H1 (cell line): ENCODE measurements around the gene AKAP12. TPM values are rescaled to one million over a fixed set of nuclear protein-coding genes. Genes with fewer than 3 reads are reported as not detected.
"Not testable (repeated sequence)": the region's sequence is repeated elsewhere in the genome, so short reads cannot be mapped to it uniquely, and the experiment has no call there.

Source experiments
- CTCF ChIA-PET: fragments of 300-600 bp; sonication (Branson Sonifier 250); formaldehyde crosslinking; loops from one replicate; lab custom pipeline; 2021; ENCODE audit not compliant: partially characterized antibody; lab: Charles Lee
- POLR2A ChIA-PET: fragments of 300-600 bp; sonication (Branson Sonifier 250); formaldehyde crosslinking; loops from one replicate; lab custom pipeline; 2021; ENCODE audit warnings: inconsistent platforms; ENCODE audit not compliant: partially characterized antibody; lab: Charles Lee
- DNase-seq, 2 experiments: peaks; one replicate each; pipeline versions ENCODE4 v3.0.0 to v3.0.0-alpha.2; 2010 to 2022; ENCODE audit warnings: low spot score in 2 of 2, low read depth in 1 of 2, mixed read lengths in 1 of 2
- FAIRE-seq: peaks from 2 replicates; lab custom pipeline; 2011; peaks lifted over from hg19 to GRCh38; lab: Jason Lieb, UNC
- H2AFZ ChIP-seq: 2 replicates; pipeline ENCODE4 v1.8.1; 2012; ENCODE audit warnings: low read length, inconsistent platforms
- H2AK5ac ChIP-seq: 2 replicates; pipeline ENCODE4 v1.6.1; 2013; ENCODE audit warnings: low read depth, low read length
- H2BK120ac ChIP-seq: replicated peaks from 2 replicates; pipeline ENCODE3; 2013; ENCODE audit warnings: low read depth, low read length, inconsistent platforms
- H2BK12ac ChIP-seq: 2 replicates; pipeline ENCODE4 v1.6.1; 2013; ENCODE audit warnings: low read depth, low read length
- H2BK15ac ChIP-seq: 2 replicates; pipeline ENCODE4 v1.6.1; 2013; ENCODE audit warnings: low read length
- H2BK20ac ChIP-seq: 2 replicates; pipeline ENCODE4 v1.6.1; 2013; ENCODE audit warnings: low read length
- H2BK5ac ChIP-seq: 2 replicates; pipeline ENCODE4 v1.6.1; 2013; ENCODE audit warnings: low read depth, low read length
- H3K14ac ChIP-seq: 2 replicates; pipeline ENCODE4 v1.6.1; 2013; ENCODE audit warnings: inconsistent platforms; ENCODE audit not compliant: insufficient read length
- H3K18ac ChIP-seq: 2 replicates; pipeline ENCODE4 v1.6.1; 2013; ENCODE audit warnings: low read length; ENCODE audit errors: extremely low read depth
- H3K23ac ChIP-seq: 2 replicates; pipeline ENCODE4 v1.6.1; 2013; ENCODE audit warnings: inconsistent platforms; ENCODE audit not compliant: insufficient read length
- H3K23me2 ChIP-seq: 2 replicates; pipeline ENCODE4 v1.6.1; 2013; ENCODE audit warnings: low read depth, low read length
- H3K27ac ChIP-seq: 2 replicates; pipeline ENCODE4 v1.6.1; 2011; ENCODE audit warnings: low read depth, low read length, inconsistent platforms
- H3K27me3 ChIP-seq, 4 experiments: replicated peaks in 1 of 4; 1 replicate in 1 of 4; 2 replicates in 3 of 4; pipeline versions ENCODE4 v1.6.1 to v1.8.1; 2011 to 2013; ENCODE audit warnings: low read length in 3 of 4, mild to moderate bottlenecking in 3 of 4, inconsistent platforms in 2 of 4, mixed read lengths in 2 of 4, moderate library complexity in 1 of 4; ENCODE audit not compliant: control insufficient read depth in 3 of 4, insufficient read depth in 3 of 4; ENCODE audit errors: extremely low read depth in 1 of 4
- H3K36me3 ChIP-seq, 4 experiments: 2 replicates each; pipeline versions ENCODE4 v1.6.1 to v1.8.1; 2011 to 2013; ENCODE audit warnings: mild to moderate bottlenecking in 4 of 4, low read length in 3 of 4, moderate library complexity in 2 of 4, control low read depth in 1 of 4, inconsistent platforms in 1 of 4; ENCODE audit not compliant: insufficient read depth in 4 of 4, control insufficient read depth in 2 of 4
- H3K4ac ChIP-seq: replicated peaks from 2 replicates; pipeline ENCODE3; 2013; ENCODE audit warnings: low read length, low read depth, mixed read lengths, inconsistent platforms; ENCODE audit not compliant: insufficient read length
- H3K4me1 ChIP-seq, 4 experiments: replicated peaks in 1 of 4; 1 replicate in 1 of 4; 2 replicates in 3 of 4; pipeline versions ENCODE4 v1.6.1 to v1.8.1; 2011 to 2013; ENCODE audit warnings: low read length in 3 of 4, inconsistent platforms in 2 of 4, mixed read lengths in 1 of 4; ENCODE audit not compliant: insufficient read depth in 4 of 4, control insufficient read depth in 3 of 4
- H3K4me2 ChIP-seq, 2 experiments: 2 replicates each; pipeline versions ENCODE4 v1.6.1 to v1.8.1; 2011 to 2013; ENCODE audit warnings: low read depth in 2 of 2, low read length in 2 of 2, control low read depth in 1 of 2, inconsistent platforms in 1 of 2, mild to moderate bottlenecking in 1 of 2; ENCODE audit not compliant: insufficient read depth in 1 of 2
- H3K4me3 ChIP-seq, 4 experiments: fragments of 200-600, 300-600 bp in 1 of 4; sonication (generic), shearing (Covaris generic), sonication (Bioruptor Twin) in 1 of 4; 2 replicates each; pipeline versions ENCODE4 v1.5.1 to v1.8.1; 2011 to 2016; ENCODE audit warnings: low read length in 4 of 4, low read depth in 3 of 4, control low read depth in 2 of 4, inconsistent platforms in 2 of 4, mild to moderate bottlenecking in 2 of 4, mixed read lengths in 1 of 4, moderate library complexity in 1 of 4; ENCODE audit not compliant: insufficient read depth in 2 of 4; ENCODE audit errors: extremely low read depth in 1 of 4
- H3K56ac ChIP-seq: replicated peaks from 2 replicates; pipeline ENCODE3; 2013; ENCODE audit warnings: low read depth, mild to moderate bottlenecking, mixed read lengths, low read length, inconsistent platforms; ENCODE audit not compliant: insufficient read length
- H3K79me1 ChIP-seq: 2 replicates; pipeline ENCODE4 v1.6.1; 2013; ENCODE audit warnings: low read depth, low read length, control low read depth
- H3K79me2 ChIP-seq, 2 experiments: 2 replicates each; pipeline versions ENCODE4 v1.6.1 to v1.8.1; 2012 to 2013; ENCODE audit warnings: low read length in 2 of 2, mild to moderate bottlenecking in 2 of 2, inconsistent platforms in 1 of 2; ENCODE audit not compliant: insufficient read depth in 2 of 2, control insufficient read depth in 1 of 2
- H3K9ac ChIP-seq, 4 experiments: replicated peaks in 1 of 4; 1 replicate in 1 of 4; 2 replicates in 3 of 4; pipeline versions ENCODE4 v1.6.1 to v1.8.1; 2011 to 2013; ENCODE audit warnings: low read depth in 3 of 4, low read length in 3 of 4, control low read depth in 2 of 4, mild to moderate bottlenecking in 2 of 4, moderate library complexity in 2 of 4, inconsistent platforms in 1 of 4; ENCODE audit errors: extremely low read depth in 1 of 4
- H3K9me3 ChIP-seq, 2 experiments: 2 replicates each; pipeline versions ENCODE4 v1.6.1 to v1.8.1; 2012 to 2013; ENCODE audit warnings: mild to moderate bottlenecking in 2 of 2, moderate library complexity in 2 of 2, control low read depth in 1 of 2, inconsistent platforms in 1 of 2, low read depth in 1 of 2, low read length in 1 of 2, mixed read lengths in 1 of 2; ENCODE audit not compliant: insufficient read depth in 2 of 2
- H4K20me1 ChIP-seq, 2 experiments: replicated peaks in 1 of 2; 2 replicates each; pipeline versions ENCODE3 to v1.8.1; 2011 to 2013; ENCODE audit warnings: inconsistent platforms in 2 of 2, low read length in 2 of 2, mild to moderate bottlenecking in 1 of 2; ENCODE audit not compliant: insufficient read depth in 2 of 2, control insufficient read depth in 1 of 2
- H4K5ac ChIP-seq: 2 replicates; pipeline ENCODE4 v1.6.1; 2013; ENCODE audit warnings: low read length, low read depth, mixed read lengths, inconsistent platforms; ENCODE audit not compliant: insufficient read length
- H4K8ac ChIP-seq: 2 replicates; pipeline ENCODE4 v1.8.0; 2013; ENCODE audit warnings: mild to moderate bottlenecking, moderate library complexity, low read length, inconsistent platforms; ENCODE audit not compliant: insufficient read depth; ENCODE audit errors: extremely low read depth
- H4K91ac ChIP-seq: replicated peaks from 2 replicates; pipeline ENCODE3; 2013; ENCODE audit warnings: low read length, mixed read lengths, inconsistent platforms; ENCODE audit not compliant: insufficient read length
- CBX8 ChIP-seq: fragments of 300-800, 300-1000 bp; sonication (generic); IDR thresholded peaks from 2 replicates; pipeline ENCODE4 v1.7.1; 2016; ENCODE audit warnings: low read depth, low read length, borderline replicate concordance
- JUND ChIP-seq: IDR thresholded peaks from 2 replicates; pipeline ENCODE4 v1.6.1; 2011; ENCODE audit warnings: mild to moderate bottlenecking, improper control_type of control experiment, low read length
- RFX5 ChIP-seq: IDR thresholded peaks from 2 replicates; pipeline ENCODE4 v1.6.1; 2011; ENCODE audit warnings: low read depth, low read length, improper control_type of control experiment, borderline replicate concordance
- WGBS, 2 experiments: shearing (Covaris generic) in 1 of 2; methylation state at CpG; one replicate each; pipeline versions ENCODE4 v1.1.6 to v1.1.7; 2013 to 2015; ENCODE audit warnings: low lambda C conversion rate in 2 of 2, mixed read lengths in 2 of 2, inconsistent platforms in 1 of 2, low coverage in 1 of 2, missing lambda C conversion rate in 1 of 2; ENCODE audit not compliant: insufficient replicate concordance in 2 of 2, insufficient coverage in 1 of 2, insufficient read length in 1 of 2; ENCODE audit errors: extremely low coverage in 1 of 2, missing lambda C conversion rate in 1 of 2; 5-methylcytosine and 5-hydroxymethylcytosine counted together
- polyA plus RNA-seq, 7 experiments: library from polyadenylated mRNA; depleted of rRNA in 3 of 7; stranded (reverse) in 5 of 7; unstranded in 2 of 7; fragments of >200 nt in 5 of 7; fragments of 200-250 nt in 2 of 7; gene quantifications; 1 replicate in 5 of 7; 2 replicates in 1 of 7; 4 replicates in 1 of 7; pipeline versions ENCODE4 v1.2.1 to v1.2.3, GENCODE V29; 2011 to 2013; ENCODE audit warnings: missing spikeins in 2 of 7, mixed read lengths in 2 of 7
- total RNA-seq: library from RNA; stranded (reverse); fragmentation: NEBNext Ultra II Directional; extraction: Animal tissue kit (Norgen Biotek cat#: 25700); gene quantifications from 2 replicates; pipeline ENCODE4 v1.2.1, GENCODE V29; 2021
- TF ChIP-seq, protein P1 (sequence below), 3 experiments: IDR thresholded peaks; 1 replicate in 2 of 3; 2 replicates in 1 of 3; pipeline versions ENCODE4 v1.5.1 to v1.6.1; 2011; ENCODE audit warnings: low read length in 3 of 3, mild to moderate bottlenecking in 3 of 3, inconsistent platforms in 2 of 3, low read depth in 1 of 3, moderate library complexity in 1 of 3; ENCODE audit not compliant: insufficient read depth in 1 of 3; ENCODE audit errors: control extremely low read depth in 1 of 3

Gene AKAP12
- total and polyA plus RNA-seq, 2 of the 8 experiments (the other 6 are each of a cell fraction or from before 2014, with no cell fraction given): 14.6 to 79.2 TPM

DNA sequence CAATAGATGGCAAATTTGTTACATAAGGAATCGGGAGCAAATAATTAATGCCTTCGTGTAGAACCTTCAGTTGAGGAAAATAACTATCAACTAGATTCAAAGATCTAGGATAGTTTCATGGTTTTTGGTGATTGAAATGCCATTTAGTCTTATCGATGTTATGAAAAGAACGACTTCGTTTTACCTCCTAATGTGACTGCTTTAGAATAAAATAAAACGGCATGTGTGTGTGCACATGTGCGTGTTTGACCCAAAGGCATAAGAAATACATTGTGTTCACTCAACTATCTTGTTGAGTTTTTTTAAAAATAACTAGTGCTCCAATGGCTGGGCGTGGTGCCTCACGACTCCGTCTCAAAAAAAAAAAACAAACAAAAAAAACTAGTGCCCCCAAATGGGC is 114.0 kb downstream of the AKAP12 start (continued):
- TF ChIP-seq, protein P1, sequence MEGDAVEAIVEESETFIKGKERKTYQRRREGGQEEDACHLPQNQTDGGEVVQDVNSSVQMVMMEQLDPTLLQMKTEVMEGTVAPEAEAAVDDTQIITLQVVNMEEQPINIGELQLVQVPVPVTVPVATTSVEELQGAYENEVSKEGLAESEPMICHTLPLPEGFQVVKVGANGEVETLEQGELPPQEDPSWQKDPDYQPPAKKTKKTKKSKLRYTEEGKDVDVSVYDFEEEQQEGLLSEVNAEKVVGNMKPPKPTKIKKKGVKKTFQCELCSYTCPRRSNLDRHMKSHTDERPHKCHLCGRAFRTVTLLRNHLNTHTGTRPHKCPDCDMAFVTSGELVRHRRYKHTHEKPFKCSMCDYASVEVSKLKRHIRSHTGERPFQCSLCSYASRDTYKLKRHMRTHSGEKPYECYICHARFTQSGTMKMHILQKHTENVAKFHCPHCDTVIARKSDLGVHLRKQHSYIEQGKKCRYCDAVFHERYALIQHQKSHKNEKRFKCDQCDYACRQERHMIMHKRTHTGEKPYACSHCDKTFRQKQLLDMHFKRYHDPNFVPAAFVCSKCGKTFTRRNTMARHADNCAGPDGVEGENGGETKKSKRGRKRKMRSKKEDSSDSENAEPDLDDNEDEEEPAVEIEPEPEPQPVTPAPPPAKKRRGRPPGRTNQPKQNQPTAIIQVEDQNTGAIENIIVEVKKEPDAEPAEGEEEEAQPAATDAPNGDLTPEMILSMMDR (IDR thresholded peaks at IDR 0.05; ENCODE audit: control extremely low read depth in 1 of 3, insufficient read depth in 1 of 3, low read depth in 1 of 3, low read length in 3 of 3): no peak
- TF ChIP-seq JUND (no peak), CBX8 (no peak), RFX5 (no peak)

DNA sequence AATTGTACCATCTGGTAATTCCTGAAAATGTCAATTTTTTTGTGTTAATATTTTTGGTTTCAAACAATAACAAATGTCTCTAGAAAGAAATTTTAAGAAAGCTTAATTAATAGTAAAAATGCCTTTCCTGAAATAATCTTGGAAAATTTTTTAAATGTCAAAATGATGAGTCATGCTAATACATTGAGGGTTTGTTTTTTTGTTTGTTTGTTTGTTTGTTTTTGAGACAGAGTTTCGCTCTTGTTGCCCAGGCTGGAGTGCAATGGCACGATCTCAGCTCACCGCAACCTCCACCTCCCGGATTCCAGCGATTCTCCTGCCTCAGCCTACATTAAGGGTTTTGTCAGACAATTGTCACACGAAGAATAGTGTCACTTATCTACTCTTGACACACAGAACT is 117.2 kb downstream of the AKAP12 start:
- H3K23me2 ChIP-seq, H3K4me1 ChIP-seq, H2BK15ac ChIP-seq, H2BK120ac ChIP-seq, H3K4me2 ChIP-seq, DNase-seq, H2BK5ac ChIP-seq, H3K56ac ChIP-seq, H2BK12ac ChIP-seq, H3K9me3 ChIP-seq, FAIRE-seq, H4K5ac ChIP-seq, H2AK5ac ChIP-seq, H3K18ac ChIP-seq, H2AFZ ChIP-seq, H3K79me2 ChIP-seq, H4K8ac ChIP-seq, H4K20me1 ChIP-seq, H3K27ac ChIP-seq, H3K4ac ChIP-seq, H3K27me3 ChIP-seq, H3K23ac ChIP-seq, H2BK20ac ChIP-seq, POLR2A ChIA-PET, H3K36me3 ChIP-seq, H3K4me3 ChIP-seq, H4K91ac ChIP-seq, H3K9ac ChIP-seq, H3K79me1 ChIP-seq, H3K14ac ChIP-seq: not testable (repeated sequence)
- CTCF ChIA-PET: interaction anchor here (1.1 to 1.3 kb wide), 2 partner anchors 23 to 428 kb away, joined by 3 to 4 read pairs; no protein-coding TSS in a partner anchor
- 96% methylated on average over 6 of the region's 6 CpGs; no CpG with 5 or more reads in 1 of the 2 experiments for WGBS, 2 experiments
